Thoracic aorta (tissue), 2 donors: ENCODE results near the gene BTBD2. TPM values are rescaled to one million over a fixed set of nuclear protein-coding genes. Genes with fewer than 3 reads are reported as not detected.
"Not testable (repeated sequence)": the region's sequence is repeated elsewhere in the genome, so short reads cannot be mapped to it uniquely, and the experiment has no call there.

ENCODE experiments used
- ATAC-seq: fragments of 150-250 bp; one replicate; pipeline ENCODE4 v1.8.0; 2017; ENCODE audit warnings: low read depth; ENCODE audit not compliant: insufficient number of reproducible peaks, low FRiP score
- DNase-seq: peaks from one replicate; pipeline ENCODE4 v3.0.0-alpha.2; 2020; ENCODE audit warnings: low spot score
- H3K27ac ChIP-seq, 2 donors: fragments of 200-600 bp; sonication (generic); 1 replicate in 1 of 2; 2 replicates in 1 of 2; pipeline ENCODE4 v1.5.1; 2016; ENCODE audit warnings: mild to moderate bottlenecking in 2 of 2, moderate library complexity in 2 of 2
- H3K27me3 ChIP-seq: fragments of 200-600 bp; sonication (generic); replicated peaks from 2 replicates; pipeline ENCODE4 v1.6.0; 2016; ENCODE audit warnings: mild to moderate bottlenecking; ENCODE audit not compliant: insufficient read depth
- H3K36me3 ChIP-seq: fragments of 200-600 bp; sonication (generic); one replicate; pipeline ENCODE4 v1.5.1; 2016
- H3K4me1 ChIP-seq, 2 donors: fragments of 200-600 bp; sonication (generic); 1 replicate in 1 of 2; 2 replicates in 1 of 2; pipeline versions ENCODE4 v1.5.1 to v1.6.0; 2016; ENCODE audit warnings: low read depth in 2 of 2, mild to moderate bottlenecking in 1 of 2; ENCODE audit not compliant: control insufficient read depth in 1 of 2
- H3K4me3 ChIP-seq: fragments of 200-600 bp; sonication (generic); 2 replicates; pipeline ENCODE4 v1.5.1; 2016; ENCODE audit warnings: mild to moderate bottlenecking
- H3K9me3 ChIP-seq: fragments of 200-600 bp; sonication (generic); 2 replicates; pipeline ENCODE4 v1.5.1; 2016
- CTCF ChIP-seq: fragments of 200-600 bp; sonication (generic); IDR thresholded peaks from one replicate; pipeline ENCODE4 v1.5.1; 2019; ENCODE audit warnings: antibody characterized with exemption
- total RNA-seq, 2 donors: library from RNA; depleted of rRNA; stranded (reverse); fragments of >200 nt; gene quantifications; one replicate each; pipeline versions ENCODE4 v1.1.0 to v1.2.3, GENCODE V29; 2016

BTBD2 gene
- total RNA-seq, 2 donors from 2014 or later, result 43.2 to 107 TPM

GRCh38 chr19:2034729-2035589 is 19.4 kb upstream of the BTBD2 start:
- ATAC-seq, result no peak
- Histone ChIP-seq H3K4me1 (peaks cover 17 to 24% of the 10 kb centered on the region in 2 donors), H3K27ac (no peak overlapping the region), H3K36me3 (peaks cover 18% of the 10 kb centered on the region), H3K9me3 (peaks cover 7% of the 10 kb centered on the region), H3K27me3 (no peaks in the 10 kb centered on the region), H3K4me3 (no peak overlapping the region)
- DNase-seq, result no peak
- TF ChIP-seq CTCF, result no peak

GRCh38 chr19:2034253-2034652 is 18.7 kb upstream of the BTBD2 start:
- Histone ChIP-seq H3K36me3 (peaks cover 11% of the 10 kb centered on the region), H3K4me1 (peaks cover 17 to 24% of the 10 kb centered on the region in 2 donors)
- not testable (repeated sequence) for DNase-seq, H3K27me3 ChIP-seq, H3K27ac ChIP-seq, H3K4me3 ChIP-seq, H3K9me3 ChIP-seq, ATAC-seq

GRCh38 chr19:2033825-2034159 is 18.3 kb upstream of the BTBD2 start:
- no peak for TF ChIP-seq CTCF
- no peak overlapping the region for H3K27ac ChIP-seq
- no peak overlapping the region for H3K4me3 ChIP-seq
- DNase-seq, result no peak
- peaks cover 8% of the 10 kb centered on the region for H3K36me3 ChIP-seq
- H3K9me3 ChIP-seq, result peaks cover 7% of the 10 kb centered on the region
- peaks cover 17 to 24% of the 10 kb centered on the region in 2 donors for H3K4me1 ChIP-seq
- ATAC-seq, result no peak
- no peaks in the 10 kb centered on the region for H3K27me3 ChIP-seq

- H3K9me3 ChIP-seq, result peaks cover 7% of the 10 kb centered on the region
- H3K4me3 ChIP-seq, result no peak overlapping the region
- peaks cover 17 to 24% of the 10 kb centered on the region in 2 donors for H3K4me1 ChIP-seq
- peaks cover 2% of the 10 kb centered on the region for H3K36me3 ChIP-seq
- no peaks in the 10 kb centered on the region for H3K27me3 ChIP-seq
- DNase-seq (no peak), ATAC-seq (no peak)
- no peak for TF ChIP-seq CTCF
- H3K27ac ChIP-seq, result peak overlapping the region; percentile 73 to 79
Measured at GRCh38 chr19:2033115-2033824, 17.8 kb upstream of the BTBD2 start.

- Histone ChIP-seq H3K27me3 (no peaks in the 10 kb centered on the region), H3K9me3 (peaks cover 7% of the 10 kb centered on the region), H3K4me3 (peak overlapping the region; percentile 44), H3K27ac (peak overlapping the region; percentile 73 to 79), H3K4me1 (peaks cover 19 to 32% of the 10 kb centered on the region in 2 donors), H3K36me3 (no peaks in the 10 kb centered on the region)
- DNase-seq (peak; percentile 85), ATAC-seq (peak; percentile 85)
- no peak for TF ChIP-seq CTCF
Measured at GRCh38 chr19:2032296-2032941, 16.9 kb upstream of the BTBD2 start.
